Activated CD8-positive, alpha-beta T cell treated with anti-CD3 and anti-CD28 coated beads for 36 hours (primary cell): ENCODE results near the gene NALCN. TPM values are rescaled to one million over a fixed set of nuclear protein-coding genes. Genes with fewer than 3 reads are reported as not detected.

Source experiments
- ATAC-seq: fragments of 200-7000 bp; cut with Tn5 transposase; one replicate; pipeline ENCODE4 v1.10.0; 2021; ENCODE audit warnings: mild to moderate bottlenecking, moderate library complexity
- CTCF ChIA-PET: fragments of 350-600 bp; sonication (Branson Sonifier 250); formaldehyde crosslinking; loops from one replicate; lab custom pipeline; 2021; ENCODE audit warnings: antibody characterized with exemption; lab: Charles Lee
- POLR2A ChIA-PET: fragments of 350-600 bp; sonication (Branson Sonifier 250); formaldehyde crosslinking; loops from one replicate; lab custom pipeline; 2021; ENCODE audit warnings: antibody characterized with exemption; lab: Charles Lee
- DNase-seq: peaks from one replicate; pipeline ENCODE4 v3.0.0-alpha.2; 2020
- H3K27ac Mint-ChIP-seq: one replicate; pipeline ENCODE4 v1.8.0; 2021; ENCODE audit warnings: mild to moderate bottlenecking, mixed read lengths
- H3K27me3 Mint-ChIP-seq: one replicate; pipeline ENCODE4 v1.8.0; 2021; ENCODE audit warnings: mixed read lengths
- H3K36me3 Mint-ChIP-seq: one replicate; pipeline ENCODE4 v1.8.0; 2021; ENCODE audit warnings: low read depth, mixed read lengths
- H3K4me1 Mint-ChIP-seq: one replicate; pipeline ENCODE4 v1.8.0; 2021; ENCODE audit warnings: low read depth, mixed read lengths
- H3K4me3 Mint-ChIP-seq: one replicate; pipeline ENCODE4 v1.8.0; 2021; ENCODE audit warnings: mild to moderate bottlenecking, moderate library complexity, mixed read lengths
- H3K9me3 Mint-ChIP-seq: one replicate; pipeline ENCODE4 v1.8.0; 2021; ENCODE audit warnings: mixed read lengths
- intact Hi-C: fragments of 100-400 bp; cut with micrococcal nuclease; formaldehyde crosslinking; loops from one replicate; pipeline ENCODE4 v1.10.0; 2022
- total RNA-seq, 2 experiments: library from RNA; stranded (reverse); gene quantifications; one replicate each; pipeline ENCODE4 v1.2.3, GENCODE V29; 2021
- TF ChIP-seq, protein P1 (sequence below): fragments of 200-600 bp; IDR thresholded peaks from one replicate; pipeline ENCODE4 v1.8.0; 2022; ENCODE audit warnings: antibody characterized with exemption, mild to moderate bottlenecking

The NALCN gene
- total RNA-seq, 2 experiments from 2014 or later = not detected

DNA sequence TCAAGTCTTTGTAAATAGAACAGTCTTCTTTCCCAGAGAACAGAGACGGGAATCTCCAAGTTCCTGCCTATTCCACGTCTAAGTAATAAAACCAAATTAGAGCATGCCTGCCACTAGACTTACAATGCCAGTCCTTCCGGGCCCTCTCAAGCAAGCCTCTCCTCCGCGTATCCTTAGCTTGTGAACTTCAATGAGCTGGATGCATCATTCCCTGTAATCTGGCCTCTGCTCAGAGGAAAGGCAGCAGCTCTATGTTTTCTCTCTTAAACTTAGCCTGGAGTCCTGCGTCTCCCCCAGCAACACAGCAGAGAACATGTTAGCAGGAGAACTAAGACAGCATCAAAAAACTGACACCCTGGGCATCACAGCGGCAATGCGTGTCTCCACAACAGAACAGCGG lies 8.2 kb downstream of the NALCN start:
- CTCF ChIA-PET = no interaction called here
- no peaks in the 10 kb centered on the region for H3K9me3 Mint-ChIP-seq
- TF ChIP-seq, protein P1, sequence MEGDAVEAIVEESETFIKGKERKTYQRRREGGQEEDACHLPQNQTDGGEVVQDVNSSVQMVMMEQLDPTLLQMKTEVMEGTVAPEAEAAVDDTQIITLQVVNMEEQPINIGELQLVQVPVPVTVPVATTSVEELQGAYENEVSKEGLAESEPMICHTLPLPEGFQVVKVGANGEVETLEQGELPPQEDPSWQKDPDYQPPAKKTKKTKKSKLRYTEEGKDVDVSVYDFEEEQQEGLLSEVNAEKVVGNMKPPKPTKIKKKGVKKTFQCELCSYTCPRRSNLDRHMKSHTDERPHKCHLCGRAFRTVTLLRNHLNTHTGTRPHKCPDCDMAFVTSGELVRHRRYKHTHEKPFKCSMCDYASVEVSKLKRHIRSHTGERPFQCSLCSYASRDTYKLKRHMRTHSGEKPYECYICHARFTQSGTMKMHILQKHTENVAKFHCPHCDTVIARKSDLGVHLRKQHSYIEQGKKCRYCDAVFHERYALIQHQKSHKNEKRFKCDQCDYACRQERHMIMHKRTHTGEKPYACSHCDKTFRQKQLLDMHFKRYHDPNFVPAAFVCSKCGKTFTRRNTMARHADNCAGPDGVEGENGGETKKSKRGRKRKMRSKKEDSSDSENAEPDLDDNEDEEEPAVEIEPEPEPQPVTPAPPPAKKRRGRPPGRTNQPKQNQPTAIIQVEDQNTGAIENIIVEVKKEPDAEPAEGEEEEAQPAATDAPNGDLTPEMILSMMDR = no peak
- peaks cover 4% of the 10 kb centered on the region for H3K27me3 Mint-ChIP-seq
- POLR2A ChIA-PET = no interaction called here
- DNase-seq (no peak), ATAC-seq (no peak)
- no peaks in the 10 kb centered on the region for H3K36me3 Mint-ChIP-seq
- intact Hi-C loops = no loop called here
- no peaks in the 10 kb centered on the region for H3K4me1 Mint-ChIP-seq
- no peak overlapping the region for H3K27ac Mint-ChIP-seq
- no peak overlapping the region for H3K4me3 Mint-ChIP-seq

DNA sequence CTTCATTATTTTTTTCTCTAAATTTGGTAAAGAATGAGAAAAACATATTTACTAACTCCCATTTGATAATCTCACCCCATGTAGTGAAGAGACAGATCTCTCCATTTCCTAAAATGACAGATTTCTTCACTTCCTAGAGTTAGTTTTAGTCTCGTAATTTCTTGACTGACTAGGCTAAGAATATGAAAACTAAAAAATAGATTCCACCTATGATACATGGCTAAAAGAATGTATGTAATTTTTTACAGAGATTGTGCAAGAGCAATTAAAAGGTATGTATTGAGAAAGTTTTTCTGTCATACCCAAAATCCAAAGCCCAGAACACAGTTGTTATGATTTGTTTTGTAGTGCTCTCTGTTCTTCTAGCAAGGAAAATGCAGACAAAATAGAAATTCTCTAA lies 9.5 kb downstream of the NALCN start:
- DNase-seq = no peak
- Mint-ChIP-seq H3K27me3 (no peaks in the 10 kb centered on the region), H3K4me3 (no peak overlapping the region), H3K9me3 (no peaks in the 10 kb centered on the region), H3K27ac (no peak overlapping the region), H3K4me1 (no peaks in the 10 kb centered on the region), H3K36me3 (no peaks in the 10 kb centered on the region)
- intact Hi-C loops = no loop called here
- TF ChIP-seq, protein P1 = no peak
- POLR2A ChIA-PET = no interaction called here
- no peak for ATAC-seq
- CTCF ChIA-PET = no interaction called here

DNA sequence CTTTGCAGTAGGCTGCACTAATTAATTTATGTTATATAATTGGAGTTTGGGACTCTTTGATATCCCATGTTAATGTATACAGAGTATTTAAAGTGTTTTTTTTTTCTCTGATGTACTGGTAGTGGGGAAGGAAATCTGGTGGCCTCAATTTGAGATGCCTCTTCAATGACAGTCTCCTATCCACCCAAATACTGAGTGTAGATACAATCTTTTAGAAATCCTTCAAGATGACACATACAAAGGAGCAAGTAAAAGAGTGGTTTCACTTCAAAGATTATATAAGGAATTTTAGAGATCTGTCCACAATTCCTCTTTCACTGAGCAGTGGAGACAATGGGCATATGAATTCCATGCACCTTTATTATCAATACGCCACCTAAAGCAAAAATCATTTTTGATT lies 15.1 kb downstream of the NALCN start:
- TF ChIP-seq, protein P1 = no peak
- Mint-ChIP-seq H3K27me3 (no peaks in the 10 kb centered on the region), H3K4me1 (no peaks in the 10 kb centered on the region), H3K36me3 (no peaks in the 10 kb centered on the region), H3K9me3 (no peaks in the 10 kb centered on the region), H3K4me3 (no peak overlapping the region), H3K27ac (no peak overlapping the region)
- DNase-seq (no peak), ATAC-seq (no peak)
- ChIA-PET POLR2A (no interaction called here), CTCF (no interaction called here)
- intact Hi-C loops = no loop called here

DNA sequence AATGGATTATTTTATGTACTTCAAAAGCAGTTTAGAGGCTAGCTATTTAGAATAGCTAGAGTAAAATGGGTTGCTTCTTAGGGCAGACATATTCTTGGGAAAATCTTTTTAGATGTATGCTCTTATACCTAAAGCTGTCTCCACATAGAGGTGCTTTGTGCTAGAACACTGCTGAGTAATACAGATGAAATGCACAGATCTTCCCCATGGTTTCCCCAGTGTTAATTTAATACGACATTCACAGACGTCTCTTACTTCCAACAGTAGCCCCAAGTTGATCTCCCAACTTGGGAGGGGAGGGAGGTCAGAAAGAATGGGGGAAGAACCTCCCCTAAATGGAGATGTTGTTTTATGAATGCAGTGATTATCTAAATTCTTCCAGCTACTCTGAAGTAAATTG lies 16.9 kb downstream of the NALCN start:
- no peak for DNase-seq
- no peaks in the 10 kb centered on the region for H3K9me3 Mint-ChIP-seq
- no peak overlapping the region for H3K4me3 Mint-ChIP-seq
- intact Hi-C loops = no loop called here
- ATAC-seq = no peak
- TF ChIP-seq, protein P1 = no peak
- CTCF ChIA-PET = no interaction called here
- no peak overlapping the region for H3K27ac Mint-ChIP-seq
- H3K36me3 Mint-ChIP-seq = no peaks in the 10 kb centered on the region
- H3K4me1 Mint-ChIP-seq = no peaks in the 10 kb centered on the region
- POLR2A ChIA-PET = no interaction called here
- H3K27me3 Mint-ChIP-seq = no peaks in the 10 kb centered on the region

DNA sequence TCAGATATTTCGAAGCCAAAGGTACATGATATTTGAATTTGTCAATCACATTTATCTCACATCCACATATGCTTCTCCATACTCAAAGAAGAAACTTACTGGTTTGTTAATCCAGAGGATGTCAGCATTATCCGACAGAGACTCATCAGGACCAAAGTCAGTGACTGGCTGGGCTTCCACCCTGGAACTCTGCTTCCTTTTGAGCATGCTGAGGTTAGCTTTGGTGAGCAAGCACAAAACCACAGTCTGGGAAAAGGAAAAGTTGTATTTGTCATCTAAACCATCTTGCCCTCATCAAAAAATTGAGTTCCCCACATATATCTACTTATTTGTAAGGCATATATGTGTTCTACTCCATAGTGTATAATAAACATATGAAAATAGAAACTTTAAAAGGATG lies 17.4 kb downstream of the NALCN start:
- no peaks in the 10 kb centered on the region for H3K4me1 Mint-ChIP-seq
- POLR2A ChIA-PET = no interaction called here
- TF ChIP-seq, protein P1 = no peak
- no peaks in the 10 kb centered on the region for H3K27me3 Mint-ChIP-seq
- no peak overlapping the region for H3K4me3 Mint-ChIP-seq
- no peaks in the 10 kb centered on the region for H3K9me3 Mint-ChIP-seq
- CTCF ChIA-PET = no interaction called here
- H3K36me3 Mint-ChIP-seq = no peaks in the 10 kb centered on the region
- intact Hi-C loops = no loop called here
- no peak overlapping the region for H3K27ac Mint-ChIP-seq
- no peak for ATAC-seq
- DNase-seq = no peak
